Erythroblast (primary cell): ENCODE results near the gene PLXNA2.

ENCODE experiments used
- DNase-seq, 2 experiments: peaks; one replicate each; lab custom pipeline; 2025; lab: John Stamatoyannopoulos, UW
- GATA1 ChIP-seq: IDR thresholded peaks from 2 replicates; pipeline ENCODE4 v1.6.1; 2011; ENCODE audit warnings: low read depth, mild to moderate bottlenecking, control low read depth, low read length, moderate library complexity
- POLR2A ChIP-seq: IDR thresholded peaks from 2 replicates; pipeline ENCODE4 v1.6.1; 2011; ENCODE audit warnings: mild to moderate bottlenecking, low read length

Gene PLXNA2

GRCh38 chr1:208103597-208104513, 140.3 kb downstream of the PLXNA2 start:
- TF ChIP-seq POLR2A: no peak
- no peak for TF ChIP-seq GATA1
- DNase-seq: no peak

- no peak for DNase-seq
- TF ChIP-seq POLR2A: no peak
- TF ChIP-seq GATA1: no peak
These were observed 142.3 kb downstream of the PLXNA2 start for GRCh38 chr1:208101661-208102431.

- DNase-seq: no peak
- no peak for TF ChIP-seq GATA1
- no peak for TF ChIP-seq POLR2A
These were observed 143.3 kb downstream of the PLXNA2 start for GRCh38 chr1:208100906-208101305.

GRCh38 chr1:208100106-208100505, 144.1 kb downstream of the PLXNA2 start:
- TF ChIP-seq GATA1 (no peak), POLR2A (no peak)
- DNase-seq: no peak

GRCh38 chr1:208098773-208099172, 145.4 kb downstream of the PLXNA2 start:
- no peak for DNase-seq
- TF ChIP-seq POLR2A (no peak), GATA1 (no peak)

GRCh38 chr1:208093754-208094719, 150.1 kb downstream of the PLXNA2 start:
- peak; percentile 52 to 72 for DNase-seq
- TF ChIP-seq POLR2A: no peak
- TF ChIP-seq GATA1: no peak

GRCh38 chr1:208093046-208093445, 151.1 kb downstream of the PLXNA2 start:
- no peak for DNase-seq
- TF ChIP-seq GATA1 (no peak), POLR2A (no peak)

GRCh38 chr1:208090388-208091301, 153.5 kb downstream of the PLXNA2 start:
- no peak for DNase-seq
- no peak for TF ChIP-seq GATA1

GRCh38 chr1:208089761-208090370, 154.3 kb downstream of the PLXNA2 start:
- DNase-seq: no peak
- TF ChIP-seq POLR2A: no peak
- no peak for TF ChIP-seq GATA1

GRCh38 chr1:208089149-208089548, 155.0 kb downstream of the PLXNA2 start:
- no peak for DNase-seq

GRCh38 chr1:208088319-208088718, 155.9 kb downstream of the PLXNA2 start:
- no peak for TF ChIP-seq GATA1
- no peak for TF ChIP-seq POLR2A
- DNase-seq: no peak

More at GRCh38 chr1:208089149-208089548, 155.0 kb downstream of the PLXNA2 start:
- TF ChIP-seq GATA1 (no peak), POLR2A (no peak)
